B cell (primary cell): ENCODE data around the gene MYT1. TPM values are rescaled to one million over a fixed set of nuclear protein-coding genes. Genes with fewer than 3 reads are reported as not detected.

ENCODE experiments used
- ATAC-seq: fragments of 200-7000 bp; cut with Tn5 transposase; one replicate; pipeline ENCODE4 v1.10.0; 2021; ENCODE audit warnings: low read depth, mild to moderate bottlenecking, moderate number of reproducible peaks, moderate library complexity
- CTCF ChIA-PET: fragments of 350-600 bp; sonication (Branson Sonifier 250); formaldehyde crosslinking; loops from one replicate; lab custom pipeline; 2021; ENCODE audit warnings: antibody characterized with exemption, inconsistent platforms; lab: Charles Lee
- POLR2A ChIA-PET: fragments of 350-600 bp; sonication (Branson Sonifier 250); formaldehyde crosslinking; loops from one replicate; lab custom pipeline; 2021; ENCODE audit warnings: antibody characterized with exemption; lab: Charles Lee
- DNase-seq: peaks from one replicate; pipeline ENCODE4 v3.0.0; 2013
- H2AFZ ChIP-seq: 2 replicates; pipeline ENCODE4 v1.6.1; 2012; ENCODE audit warnings: mild to moderate bottlenecking, low read depth, low read length; ENCODE audit not compliant: insufficient read depth, poor library complexity, severe bottlenecking
- H3K27ac ChIP-seq, 2 donors: 1 replicate in 1 of 2; 2 replicates in 1 of 2; pipeline ENCODE4 v1.5.1; 2012 to 2013; ENCODE audit warnings: low read length in 2 of 2, mild to moderate bottlenecking in 2 of 2, moderate library complexity in 1 of 2
- H3K27me3 ChIP-seq, 4 experiments: fragments of 200-600 bp in 1 of 4; sonication (generic) in 1 of 4; replicated peaks in 1 of 4; 1 replicate in 2 of 4; 2 replicates in 2 of 4; pipeline versions ENCODE4 v1.6.1 to v1.7.0; 2013 to 2016; ENCODE audit warnings: low read length in 3 of 4, mild to moderate bottlenecking in 2 of 4, mixed read lengths in 1 of 4, moderate library complexity in 1 of 4; ENCODE audit not compliant: insufficient read depth in 4 of 4, control insufficient read depth in 3 of 4; ENCODE audit errors: control extremely low read depth in 1 of 4
- H3K36me3 ChIP-seq, 2 experiments: replicated peaks in 1 of 2; 1 replicate in 1 of 2; 2 replicates in 1 of 2; pipeline versions ENCODE4 v1.6.1 to v1.7.1; 2013; ENCODE audit warnings: low read length in 1 of 2; ENCODE audit not compliant: insufficient read depth in 2 of 2, control insufficient read depth in 1 of 2; ENCODE audit errors: control extremely low read depth in 1 of 2, extremely low read depth in 1 of 2
- H3K4me1 ChIP-seq, 2 donors: fragments of 200-600 bp in 1 of 2; sonication (generic) in 1 of 2; 1 replicate in 1 of 2; 2 replicates in 1 of 2; pipeline versions ENCODE4 v1.5.1 to v1.6.1; 2013 to 2017; ENCODE audit warnings: low read length in 2 of 2; ENCODE audit not compliant: control insufficient read depth in 2 of 2, insufficient read depth in 2 of 2
- H3K4me2 ChIP-seq: replicated peaks from 2 replicates; pipeline ENCODE3; 2012; ENCODE audit warnings: mild to moderate bottlenecking, low read depth, low read length; ENCODE audit not compliant: poor library complexity, severe bottlenecking
- H3K4me3 ChIP-seq, 5 experiments: fragments of 200-600 bp in 1 of 5; sonication (generic) in 1 of 5; 1 replicate in 3 of 5; 2 replicates in 2 of 5; pipeline versions ENCODE4 v1.5.1 to v1.7.0; 2011 to 2016; ENCODE audit warnings: low read length in 4 of 5, mild to moderate bottlenecking in 4 of 5, low read depth in 2 of 5, control low read depth in 1 of 5, moderate library complexity in 1 of 5; ENCODE audit not compliant: insufficient read depth in 1 of 5; ENCODE audit errors: control extremely low read depth in 1 of 5, extremely low read depth in 1 of 5
- H3K79me2 ChIP-seq: fragments of 200-600 bp; sonication (generic); one replicate; pipeline ENCODE4 v1.6.0; 2016; ENCODE audit warnings: low read length; ENCODE audit not compliant: control insufficient read depth, insufficient read depth
- H3K9ac ChIP-seq: fragments of 200-600 bp; sonication (generic); 2 replicates; pipeline ENCODE4 v1.6.1; 2017; ENCODE audit warnings: mild to moderate bottlenecking, low read length, moderate library complexity
- H3K9me3 ChIP-seq, 3 donors: one replicate each; pipeline versions ENCODE4 v1.6.1 to v1.7.1; 2013; ENCODE audit warnings: low read length in 2 of 3; ENCODE audit not compliant: control insufficient read depth in 2 of 3, insufficient read depth in 1 of 3; ENCODE audit errors: control extremely low read depth in 1 of 3
- H4K20me1 ChIP-seq: 2 replicates; pipeline ENCODE4 v1.6.0; 2012; ENCODE audit warnings: mild to moderate bottlenecking, low read length; ENCODE audit not compliant: insufficient read depth, control insufficient read depth, poor library complexity, severe bottlenecking
- H3K27ac Mint-ChIP-seq: one replicate; pipeline ENCODE4 v1.8.0; 2021; ENCODE audit warnings: mixed read lengths
- H3K27me3 Mint-ChIP-seq: one replicate; pipeline ENCODE4 v1.8.0; 2021; ENCODE audit warnings: mixed read lengths
- H3K4me1 Mint-ChIP-seq: one replicate; pipeline ENCODE4 v1.8.0; 2021; ENCODE audit warnings: mixed read lengths
- H3K4me3 Mint-ChIP-seq: one replicate; pipeline ENCODE4 v1.8.0; 2021; ENCODE audit warnings: mixed read lengths
- H3K9me3 Mint-ChIP-seq: one replicate; pipeline ENCODE4 v1.8.0; 2022; ENCODE audit warnings: mixed read lengths; ENCODE audit not compliant: insufficient read depth
- CTCF ChIP-seq: fragments of 200-600 bp; IDR thresholded peaks from one replicate; pipeline ENCODE4 v1.8.0; 2022; ENCODE audit warnings: antibody characterized with exemption, mild to moderate bottlenecking
- EZH2 ChIP-seq: IDR thresholded peaks from 2 replicates; pipeline ENCODE4 v1.6.1; 2012; ENCODE audit warnings: borderline replicate concordance, low read depth, mild to moderate bottlenecking, moderate library complexity, low read length; ENCODE audit not compliant: insufficient read depth, poor library complexity, severe bottlenecking
- WGBS: methylation state at CpG from one replicate; pipeline ENCODE4 v1.1.5; 2013; ENCODE audit warnings: missing lambda C conversion rate; ENCODE audit not compliant: insufficient coverage; 5-methylcytosine and 5-hydroxymethylcytosine counted together
- intact Hi-C: fragments of 100-400 bp; cut with micrococcal nuclease; formaldehyde crosslinking; loops from one replicate; pipeline ENCODE4 v1.10.0; 2022
- polyA plus RNA-seq: library from polyadenylated mRNA; depleted of rRNA; stranded (reverse); fragments of >200 nt; gene quantifications from 2 replicates; pipeline ENCODE4 v1.2.3, GENCODE V29; 2012
- total RNA-seq, 2 donors: library from RNA; stranded (reverse); fragments of 120-200 nt in 1 of 2; gene quantifications; 1 replicate in 1 of 2; 2 replicates in 1 of 2; pipeline versions ENCODE4 v1.2.3 to v1.2.4, GENCODE V29; 2013 to 2022

The MYT1 gene
- total and polyA plus RNA-seq, 2 donors (not counting 1 experiment from before 2014, with no cell fraction given) = 0.49 to 42.2 TPM

GRCh38 chr20:64211874-64212658 is 47.8 kb downstream of the MYT1 start:
- H3K27me3 Mint-ChIP-seq = peaks cover 8% of the 10 kb centered on the region

More at GRCh38 chr20:64211874-64212658, 47.8 kb downstream of the MYT1 start:
- Histone ChIP-seq H3K27ac (no peak overlapping the region), H2AFZ (no peak overlapping the region), H3K4me2 (no peak overlapping the region), H3K79me2 (no peaks in the 10 kb centered on the region), H3K36me3 (no peaks in the 10 kb centered on the region), H3K4me3 (no peak overlapping the region), H3K4me1 (no peaks in the 10 kb centered on the region), H3K9ac (no peak overlapping the region), H4K20me1 (no peaks in the 10 kb centered on the region), H3K27me3 (no peaks in the 10 kb centered on the region), H3K9me3 (no peaks in the 10 kb centered on the region)
- intact Hi-C loops = no loop called here
- H3K4me1 Mint-ChIP-seq = no peaks in the 10 kb centered on the region
- H3K9me3 Mint-ChIP-seq = no peaks in the 10 kb centered on the region
- ATAC-seq (no peak), DNase-seq (no peak)
- no peak overlapping the region for H3K27ac Mint-ChIP-seq
- ChIA-PET CTCF (no interaction called here), POLR2A (no interaction called here)
- TF ChIP-seq CTCF (no peak), EZH2 (no peak)
- no peak overlapping the region for H3K4me3 Mint-ChIP-seq
- WGBS = 88% methylated on average over 11 of the region's 21 CpGs
